ENCODE measurements around the gene KISS1R. TPM values are rescaled to one million over a fixed set of nuclear protein-coding genes. Genes with fewer than 3 reads are reported as not detected.

KISS1R gene
- total RNA-seq, 1 donor from 2014 or later = not detected

DNA sequence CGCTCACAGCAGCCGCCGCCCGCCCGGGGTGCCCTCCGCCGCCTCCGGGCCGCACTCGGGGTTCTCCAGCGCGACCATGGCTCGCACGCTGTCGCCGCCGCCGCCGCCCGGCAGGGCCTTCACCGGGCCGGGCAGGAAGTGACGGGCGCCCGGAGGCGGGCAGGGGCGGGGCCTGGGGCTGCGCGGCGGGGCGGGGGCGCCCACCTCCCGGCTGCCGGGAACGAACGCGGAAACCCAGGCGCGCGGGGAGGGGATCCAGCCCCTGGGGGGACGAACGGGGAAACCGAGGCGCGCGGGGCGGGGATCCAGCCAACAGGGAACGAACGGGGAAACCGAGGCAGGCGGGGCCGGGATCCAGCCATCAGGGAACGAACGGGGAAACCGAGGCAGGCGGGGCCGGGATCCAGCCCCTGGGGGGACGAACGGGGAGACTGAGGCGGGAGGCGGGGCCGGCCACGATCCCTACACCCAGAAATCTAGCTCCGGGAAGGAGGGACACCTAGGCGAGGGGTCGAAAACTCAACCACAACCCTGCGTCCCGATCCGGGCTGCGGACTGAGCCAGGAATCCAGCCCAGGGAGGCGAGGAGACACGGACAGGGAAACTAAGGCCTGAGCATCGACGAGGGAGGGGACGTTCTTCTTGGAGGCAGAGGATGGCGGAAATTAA lies 3.9 kb upstream of the KISS1R start, which contains the start of gene R3HDM4:
Gene R3HDM4, minus strand, starts transcription at position 140 of the 669 bp plus-strand sequence. Its CDS starts 62 bp downstream, at position 78.
- no peaks in the 10 kb centered on the region for H3K36me3 ChIP-seq
- H3K27ac ChIP-seq (replicated peaks) = peak within 1 kb of the TSS; percentile 92
- peak within 1 kb of the TSS; percentile 97 for H3K4me3 ChIP-seq
- H3K27me3 ChIP-seq (ENCODE audit: low read depth) = peaks cover 22% of the 10 kb centered on the region
- peaks cover 33% of the 10 kb centered on the region for H3K4me1 ChIP-seq
- no peaks in the 10 kb centered on the region for H3K9me3 ChIP-seq (replicated peaks)
- intact Hi-C loops (cut with micrococcal nuclease) = no loop called here
- TF ChIP-seq, protein P1, sequence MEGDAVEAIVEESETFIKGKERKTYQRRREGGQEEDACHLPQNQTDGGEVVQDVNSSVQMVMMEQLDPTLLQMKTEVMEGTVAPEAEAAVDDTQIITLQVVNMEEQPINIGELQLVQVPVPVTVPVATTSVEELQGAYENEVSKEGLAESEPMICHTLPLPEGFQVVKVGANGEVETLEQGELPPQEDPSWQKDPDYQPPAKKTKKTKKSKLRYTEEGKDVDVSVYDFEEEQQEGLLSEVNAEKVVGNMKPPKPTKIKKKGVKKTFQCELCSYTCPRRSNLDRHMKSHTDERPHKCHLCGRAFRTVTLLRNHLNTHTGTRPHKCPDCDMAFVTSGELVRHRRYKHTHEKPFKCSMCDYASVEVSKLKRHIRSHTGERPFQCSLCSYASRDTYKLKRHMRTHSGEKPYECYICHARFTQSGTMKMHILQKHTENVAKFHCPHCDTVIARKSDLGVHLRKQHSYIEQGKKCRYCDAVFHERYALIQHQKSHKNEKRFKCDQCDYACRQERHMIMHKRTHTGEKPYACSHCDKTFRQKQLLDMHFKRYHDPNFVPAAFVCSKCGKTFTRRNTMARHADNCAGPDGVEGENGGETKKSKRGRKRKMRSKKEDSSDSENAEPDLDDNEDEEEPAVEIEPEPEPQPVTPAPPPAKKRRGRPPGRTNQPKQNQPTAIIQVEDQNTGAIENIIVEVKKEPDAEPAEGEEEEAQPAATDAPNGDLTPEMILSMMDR (IDR thresholded peaks at IDR 0.05; ENCODE audit: borderline replicate concordance) = no peak
- DNase-seq = peak; percentile 87

DNA sequence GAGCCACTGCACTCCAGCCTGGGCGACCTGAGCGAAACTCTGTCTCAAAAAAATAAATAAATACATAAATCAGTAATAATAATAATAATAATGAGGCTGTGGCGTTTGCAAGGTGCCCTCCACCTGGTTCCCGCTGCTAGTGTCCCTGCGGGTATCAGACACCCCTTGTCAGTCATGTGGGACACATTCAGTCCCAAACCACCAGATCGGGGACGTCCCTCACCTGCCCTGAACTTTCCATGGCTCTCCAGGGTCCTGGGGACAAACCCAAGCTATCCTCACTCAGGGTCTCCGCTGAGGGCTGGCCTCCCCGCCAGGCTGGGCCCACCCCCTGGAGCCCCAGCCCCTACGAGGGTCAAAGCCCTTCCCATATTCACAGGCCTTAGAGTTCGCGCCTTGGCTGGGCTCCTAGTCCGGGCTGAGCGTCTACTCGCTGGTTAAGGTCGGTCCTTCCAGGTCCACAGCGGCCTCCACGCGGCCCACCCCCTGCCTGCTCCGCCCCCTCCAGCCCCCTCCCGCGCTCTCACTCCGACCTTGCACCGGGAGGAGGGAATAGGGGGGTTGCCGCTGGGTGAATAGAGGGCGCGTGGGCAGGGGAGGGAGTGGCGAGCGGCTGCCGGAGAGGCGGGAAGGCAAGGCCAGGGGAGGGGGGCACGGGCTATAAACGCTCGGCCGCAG lies 349 bp upstream of the KISS1R start:
- Histone ChIP-seq H3K4me1 (peaks cover 56% of the 10 kb centered on the region), H3K9me3 (replicated peaks) (no peaks in the 10 kb centered on the region), H3K4me3 (peak overlapping the region; percentile 53), H3K27ac (replicated peaks) (no peak overlapping the region), H3K27me3 (ENCODE audit: low read depth) (peaks cover 56% of the 10 kb centered on the region), H3K36me3 (no peaks in the 10 kb centered on the region)
- intact Hi-C loops (cut with micrococcal nuclease) = no loop called here
- no peak for DNase-seq
- TF ChIP-seq, protein P1 (IDR thresholded peaks at IDR 0.05; ENCODE audit: borderline replicate concordance) = no peak

DNA sequence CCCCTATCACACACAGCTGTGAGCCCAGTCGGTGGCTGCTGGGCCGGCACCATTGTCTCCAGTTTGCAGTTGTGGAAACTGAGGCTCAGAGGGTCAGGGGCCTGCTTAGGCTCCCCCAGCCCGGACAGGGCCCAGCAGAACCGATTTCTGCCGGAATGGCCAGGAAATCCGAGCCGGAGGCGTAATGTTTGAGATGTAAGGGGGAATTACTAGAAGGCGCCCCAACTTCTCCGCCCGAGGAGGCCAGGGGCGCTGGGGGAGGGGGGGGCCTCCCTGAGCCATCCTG lies 962 bp downstream of the KISS1R start:
- no peak for DNase-seq
- Histone ChIP-seq H3K27ac (replicated peaks) (no peak overlapping the region), H3K4me1 (peaks cover 56% of the 10 kb centered on the region), H3K36me3 (no peaks in the 10 kb centered on the region), H3K9me3 (replicated peaks) (no peaks in the 10 kb centered on the region), H3K27me3 (ENCODE audit: low read depth) (peaks cover 56% of the 10 kb centered on the region), H3K4me3 (peak overlapping the region; percentile 53)
- TF ChIP-seq, protein P1 (IDR thresholded peaks at IDR 0.05; ENCODE audit: borderline replicate concordance) = no peak
- intact Hi-C loops (cut with micrococcal nuclease) = no loop called here

DNA sequence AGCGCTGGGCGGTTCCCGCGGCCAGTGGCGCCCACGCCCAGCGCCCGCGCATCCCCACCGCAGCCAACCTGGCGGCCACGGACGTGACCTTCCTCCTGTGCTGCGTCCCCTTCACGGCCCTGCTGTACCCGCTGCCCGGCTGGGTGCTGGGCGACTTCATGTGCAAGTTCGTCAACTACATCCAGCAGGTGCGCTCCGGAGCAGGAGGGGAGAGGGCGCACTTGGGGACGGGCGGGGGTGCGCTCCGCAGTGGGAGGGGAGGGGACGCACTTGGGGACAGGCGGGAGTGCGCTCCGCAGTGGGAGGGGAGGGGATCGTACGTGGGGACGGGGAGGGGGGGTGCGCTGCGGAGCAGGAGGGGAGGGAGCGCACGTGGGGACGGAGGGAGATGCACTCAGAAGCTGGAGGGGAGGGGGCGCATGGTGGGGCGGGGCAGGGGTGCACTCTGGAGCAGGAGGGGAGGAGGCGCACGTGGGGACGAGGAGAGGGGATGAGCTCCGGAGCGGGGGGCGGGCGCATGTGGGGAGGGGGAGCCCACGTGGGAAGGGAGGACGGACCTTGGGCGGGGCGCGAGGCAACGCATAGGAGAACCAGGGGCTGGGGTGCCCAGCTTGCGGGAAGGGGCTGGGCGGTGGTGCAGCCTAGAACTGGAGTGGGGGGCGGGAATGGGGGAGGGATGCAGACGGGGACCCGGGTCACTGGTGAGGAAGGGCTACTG lies 1.5 kb downstream of the KISS1R start:
- H3K27ac ChIP-seq (replicated peaks) = no peak overlapping the region
- TF ChIP-seq, protein P1 (IDR thresholded peaks at IDR 0.05; ENCODE audit: borderline replicate concordance) = no peak
- no peak for DNase-seq
- no peaks in the 10 kb centered on the region for H3K36me3 ChIP-seq
- H3K4me3 ChIP-seq = peak overlapping the region; percentile 53
- intact Hi-C loops (cut with micrococcal nuclease) = no loop called here
- peaks cover 56% of the 10 kb centered on the region for H3K27me3 ChIP-seq (ENCODE audit: low read depth)
- H3K4me1 ChIP-seq = peaks cover 54% of the 10 kb centered on the region
- no peaks in the 10 kb centered on the region for H3K9me3 ChIP-seq (replicated peaks)

DNA sequence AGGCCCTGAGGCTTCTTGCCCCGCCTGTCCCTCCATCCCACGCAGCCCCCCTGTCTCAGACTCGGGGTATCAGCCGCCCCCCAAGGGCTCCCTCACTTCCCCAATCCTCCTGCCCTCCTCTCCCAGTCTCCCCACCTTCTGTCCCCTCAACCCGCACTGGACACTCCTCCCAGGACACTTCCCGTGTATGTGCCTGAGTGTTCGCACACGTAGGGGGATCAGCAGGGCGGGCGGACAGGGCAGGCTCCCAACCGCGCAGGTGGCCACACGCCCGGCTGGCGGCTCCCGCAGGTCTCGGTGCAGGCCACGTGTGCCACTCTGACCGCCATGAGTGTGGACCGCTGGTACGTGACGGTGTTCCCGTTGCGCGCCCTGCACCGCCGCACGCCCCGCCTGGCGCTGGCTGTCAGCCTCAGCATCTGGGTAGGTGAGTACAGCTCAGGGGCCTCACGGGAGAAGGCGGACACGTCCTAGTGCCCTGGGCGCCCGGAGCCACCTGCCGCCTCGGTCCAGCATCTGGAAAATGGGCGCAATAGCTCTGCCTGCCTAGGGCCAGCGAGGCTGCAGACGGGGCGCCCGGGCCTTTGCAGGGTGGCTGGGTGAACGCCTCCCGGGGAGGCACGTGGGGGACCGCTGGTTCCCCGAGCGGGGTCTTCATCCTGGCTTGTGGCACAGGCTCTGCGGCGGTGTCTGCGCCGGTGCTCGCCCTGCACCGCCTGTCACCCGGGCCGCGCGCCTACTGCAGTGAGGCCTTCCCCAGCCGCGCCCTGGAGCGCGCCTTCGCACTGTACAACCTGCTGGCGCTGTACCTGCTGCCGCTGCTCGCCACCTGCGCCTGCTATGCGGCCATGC lies 2.3 kb downstream of the KISS1R start:
- DNase-seq = no peak
- Histone ChIP-seq H3K9me3 (replicated peaks) (no peaks in the 10 kb centered on the region), H3K4me3 (peak overlapping the region; percentile 43), H3K36me3 (no peaks in the 10 kb centered on the region), H3K27ac (replicated peaks) (no peak overlapping the region), H3K27me3 (ENCODE audit: low read depth) (peaks cover 56% of the 10 kb centered on the region), H3K4me1 (peaks cover 53% of the 10 kb centered on the region)
- intact Hi-C loops (cut with micrococcal nuclease) = loop anchor here (10.0 kb wide), 1 partner anchor 155 kb away; no protein-coding TSS in a partner anchor
- TF ChIP-seq, protein P1 (IDR thresholded peaks at IDR 0.05; ENCODE audit: borderline replicate concordance) = no peak

All from left ventricle myocardium inferior (tissue), 1 donor.